ENCODE data around the gene LRRC14B.

DNA sequence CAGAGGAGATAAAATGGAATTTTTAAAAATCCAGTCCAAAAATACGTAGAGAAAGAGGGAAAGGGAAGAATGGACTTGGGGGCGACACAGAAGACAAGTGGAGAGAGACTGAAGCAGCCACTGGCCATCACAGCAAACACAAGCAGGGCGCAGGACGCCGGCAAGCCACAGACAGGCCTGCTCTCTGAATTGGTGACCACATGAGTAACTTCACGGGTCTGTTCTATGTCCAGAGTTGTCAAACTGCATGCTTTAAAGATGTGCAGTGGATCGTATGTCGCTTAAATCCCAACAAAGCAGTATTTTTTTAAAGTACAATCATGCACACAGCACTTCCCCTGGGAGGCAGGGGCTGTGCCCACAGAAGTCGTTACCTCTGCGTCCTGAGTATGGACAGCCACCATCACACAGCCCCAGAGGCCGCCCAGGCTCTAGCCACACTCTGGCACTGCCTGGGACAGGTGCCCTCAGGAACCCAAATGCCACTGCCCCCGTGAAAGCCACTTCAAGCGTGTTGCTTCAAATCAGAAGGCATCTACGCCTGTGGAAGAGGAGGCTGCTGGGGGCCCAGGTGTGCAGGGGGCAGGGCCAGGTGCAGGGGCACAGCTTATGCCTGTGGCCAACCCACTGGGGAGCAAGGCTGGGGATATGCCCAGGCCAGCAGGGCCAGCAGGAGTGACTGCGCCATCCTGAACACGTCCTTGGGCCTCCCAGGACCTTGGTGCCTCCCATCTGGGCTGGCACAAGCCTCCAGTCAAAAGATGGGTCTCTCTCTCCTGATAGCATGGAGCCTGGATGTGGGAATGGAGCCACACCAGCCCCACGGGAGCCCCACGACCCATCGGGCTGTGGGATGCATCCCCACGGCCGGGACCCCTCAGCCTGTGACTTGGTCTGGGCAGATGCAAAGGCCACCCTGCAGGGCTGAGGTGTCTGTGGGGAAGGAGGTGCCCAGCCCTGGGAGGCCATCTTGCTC lies 5.9 kb upstream of the LRRC14B start:
- TF ChIP-seq POLR2A (IDR thresholded peaks at IDR 0.05) (no peak), POLR2AphosphoS5 (IDR thresholded peaks at IDR 0.05) (no peak), EP300 (IDR thresholded peaks at IDR 0.05) (no peak)
- TF ChIP-seq, protein P1, sequence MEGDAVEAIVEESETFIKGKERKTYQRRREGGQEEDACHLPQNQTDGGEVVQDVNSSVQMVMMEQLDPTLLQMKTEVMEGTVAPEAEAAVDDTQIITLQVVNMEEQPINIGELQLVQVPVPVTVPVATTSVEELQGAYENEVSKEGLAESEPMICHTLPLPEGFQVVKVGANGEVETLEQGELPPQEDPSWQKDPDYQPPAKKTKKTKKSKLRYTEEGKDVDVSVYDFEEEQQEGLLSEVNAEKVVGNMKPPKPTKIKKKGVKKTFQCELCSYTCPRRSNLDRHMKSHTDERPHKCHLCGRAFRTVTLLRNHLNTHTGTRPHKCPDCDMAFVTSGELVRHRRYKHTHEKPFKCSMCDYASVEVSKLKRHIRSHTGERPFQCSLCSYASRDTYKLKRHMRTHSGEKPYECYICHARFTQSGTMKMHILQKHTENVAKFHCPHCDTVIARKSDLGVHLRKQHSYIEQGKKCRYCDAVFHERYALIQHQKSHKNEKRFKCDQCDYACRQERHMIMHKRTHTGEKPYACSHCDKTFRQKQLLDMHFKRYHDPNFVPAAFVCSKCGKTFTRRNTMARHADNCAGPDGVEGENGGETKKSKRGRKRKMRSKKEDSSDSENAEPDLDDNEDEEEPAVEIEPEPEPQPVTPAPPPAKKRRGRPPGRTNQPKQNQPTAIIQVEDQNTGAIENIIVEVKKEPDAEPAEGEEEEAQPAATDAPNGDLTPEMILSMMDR (IDR thresholded peaks at IDR 0.05) = no peak
